HUES6 (cell line): ENCODE measurements around the gene TREX2.

Source experiments
- H3K27ac ChIP-seq: 2 replicates; pipeline ENCODE4 v1.7.0; 2013; ENCODE audit warnings: low read depth, mild to moderate bottlenecking, low read length, inconsistent platforms
- H3K27me3 ChIP-seq: 2 replicates; pipeline ENCODE4 v1.6.1; 2013; ENCODE audit warnings: low read length; ENCODE audit not compliant: control insufficient read depth, insufficient read depth
- H3K36me3 ChIP-seq: 2 replicates; pipeline ENCODE4 v1.6.1; 2013; ENCODE audit warnings: low read length; ENCODE audit not compliant: control insufficient read depth, insufficient read depth
- H3K4me1 ChIP-seq: 2 replicates; pipeline ENCODE4 v1.6.1; 2013; ENCODE audit warnings: low read length; ENCODE audit not compliant: control insufficient read depth, insufficient read depth
- H3K4me3 ChIP-seq: 2 replicates; pipeline ENCODE4 v1.5.1; 2013; ENCODE audit warnings: low read depth, low read length
- H3K9ac ChIP-seq: one replicate; pipeline ENCODE4 v1.6.1; 2013; ENCODE audit warnings: mild to moderate bottlenecking, low read length
- H3K9me3 ChIP-seq: 2 replicates; pipeline ENCODE4 v1.6.1; 2013; ENCODE audit warnings: low read depth, low read length; ENCODE audit not compliant: control insufficient read depth, insufficient read depth

TREX2 gene

GRCh38 chrX:153445106-153445855 is 575 bp downstream of the TREX2 start:
- Histone ChIP-seq H3K4me1 (no peaks in the 10 kb centered on the region), H3K27me3 (no peaks in the 10 kb centered on the region), H3K9me3 (peaks cover 33% of the 10 kb centered on the region; the same call in 1 of the 2 replicates), H3K4me3 (no peak overlapping the region), H3K9ac (no peak overlapping the region), H3K27ac (no peak overlapping the region), H3K36me3 (peaks cover 13% of the 10 kb centered on the region)

- Histone ChIP-seq H3K9ac (no peak overlapping the region), H3K27me3 (no peaks in the 10 kb centered on the region), H3K27ac (no peak overlapping the region), H3K4me1 (no peaks in the 10 kb centered on the region), H3K36me3 (peaks cover 6% of the 10 kb centered on the region), H3K4me3 (no peak overlapping the region), H3K9me3 (peaks cover 35% of the 10 kb centered on the region; the same call in 1 of the 2 replicates)
Measured at GRCh38 chrX:153444333-153445011, 1.4 kb downstream of the TREX2 start.

- Histone ChIP-seq H3K27me3 (no peaks in the 10 kb centered on the region), H3K36me3 (peaks cover 4% of the 10 kb centered on the region; the same call in 1 of the 2 replicates), H3K9ac (no peak overlapping the region), H3K9me3 (peaks cover 31% of the 10 kb centered on the region; the same call in 1 of the 2 replicates), H3K4me1 (no peaks in the 10 kb centered on the region), H3K27ac (no peak overlapping the region), H3K4me3 (no peak overlapping the region)
Measured at GRCh38 chrX:153443476-153444332, 2.2 kb downstream of the TREX2 start.

DNA sequence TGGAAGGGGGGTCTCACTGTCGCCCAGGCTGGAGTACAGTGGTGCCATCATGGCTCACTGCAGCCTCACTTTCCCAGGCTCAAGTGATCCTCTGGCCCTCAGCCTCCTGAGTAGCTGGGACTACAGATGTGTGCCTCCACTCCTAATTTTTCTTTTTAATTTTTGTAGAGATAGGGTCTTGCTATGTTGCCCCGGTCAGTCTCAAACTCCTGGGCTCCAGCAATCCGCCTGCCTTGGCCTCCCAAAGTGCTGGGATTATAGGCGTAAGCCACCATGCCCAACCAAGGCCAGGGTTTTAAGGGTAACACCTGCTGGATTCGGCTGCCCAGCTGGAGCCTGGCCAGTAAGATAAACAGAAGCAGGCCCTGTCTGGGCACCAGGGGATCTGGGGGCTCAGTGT is 3.4 kb downstream of the TREX2 start:
- Histone ChIP-seq H3K27me3 (no peaks in the 10 kb centered on the region), H3K27ac (no peak overlapping the region), H3K4me1 (no peaks in the 10 kb centered on the region), H3K36me3 (peaks cover 1% of the 10 kb centered on the region; the same call in 1 of the 2 replicates), H3K4me3 (no peak overlapping the region), H3K9me3 (peaks cover 33% of the 10 kb centered on the region; the same call in 1 of the 2 replicates), H3K9ac (no peak overlapping the region)

- Histone ChIP-seq H3K36me3 (no peaks in the 10 kb centered on the region), H3K9ac (no peak overlapping the region), H3K4me1 (no peaks in the 10 kb centered on the region), H3K27me3 (no peaks in the 10 kb centered on the region), H3K4me3 (no peak overlapping the region), H3K27ac (no peak overlapping the region), H3K9me3 (peaks cover 28% of the 10 kb centered on the region; the same call in 1 of the 2 replicates)
Measured at GRCh38 chrX:153441981-153442380, 3.9 kb downstream of the TREX2 start.

DNA sequence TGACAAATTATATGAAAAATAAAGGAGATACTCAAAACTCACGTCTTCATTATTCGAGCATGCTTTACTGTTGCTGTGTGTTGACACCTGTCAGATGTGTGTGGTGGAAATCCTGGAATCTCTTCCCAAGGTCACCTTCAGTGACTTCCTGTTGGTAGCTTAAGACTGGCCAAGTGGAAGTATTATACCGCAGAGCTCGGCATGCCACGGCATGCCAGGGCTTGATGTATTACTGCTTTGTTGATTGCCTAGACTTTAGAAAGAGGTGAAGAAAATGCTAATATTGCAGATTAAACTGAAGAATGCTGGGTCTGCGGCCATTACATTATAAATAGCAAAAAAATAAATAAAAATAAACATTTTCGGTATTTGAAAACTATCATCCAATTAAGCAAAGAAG is 4.6 kb downstream of the TREX2 start:
- Histone ChIP-seq H3K9ac (no peak overlapping the region), H3K9me3 (peaks cover 27% of the 10 kb centered on the region; the same call in 1 of the 2 replicates), H3K4me1 (no peaks in the 10 kb centered on the region), H3K27me3 (no peaks in the 10 kb centered on the region), H3K36me3 (no peaks in the 10 kb centered on the region), H3K4me3 (no peak overlapping the region), H3K27ac (no peak overlapping the region)

GRCh38 chrX:153440556-153441135 is 5.2 kb downstream of the TREX2 start:
- no peaks in the 10 kb centered on the region for H3K27me3 ChIP-seq
- no peak overlapping the region for H3K4me3 ChIP-seq
- peaks cover 24% of the 10 kb centered on the region; the same call in 1 of the 2 replicates for H3K9me3 ChIP-seq
- H3K4me1 ChIP-seq, result no peaks in the 10 kb centered on the region
- no peak overlapping the region for H3K27ac ChIP-seq
- H3K36me3 ChIP-seq, result no peaks in the 10 kb centered on the region
- no peak overlapping the region for H3K9ac ChIP-seq

GRCh38 chrX:153439977-153440376 is 5.9 kb downstream of the TREX2 start:
- Histone ChIP-seq H3K27me3 (no peaks in the 10 kb centered on the region), H3K36me3 (no peaks in the 10 kb centered on the region), H3K27ac (no peak overlapping the region), H3K4me1 (no peaks in the 10 kb centered on the region), H3K4me3 (no peak overlapping the region), H3K9me3 (peaks cover 17% of the 10 kb centered on the region; the same call in 1 of the 2 replicates), H3K9ac (no peak overlapping the region)

- no peaks in the 10 kb centered on the region for H3K4me1 ChIP-seq
- no peaks in the 10 kb centered on the region for H3K36me3 ChIP-seq
Measured at GRCh38 chrX:153438532-153438931, 7.3 kb downstream of the TREX2 start.

DNA sequence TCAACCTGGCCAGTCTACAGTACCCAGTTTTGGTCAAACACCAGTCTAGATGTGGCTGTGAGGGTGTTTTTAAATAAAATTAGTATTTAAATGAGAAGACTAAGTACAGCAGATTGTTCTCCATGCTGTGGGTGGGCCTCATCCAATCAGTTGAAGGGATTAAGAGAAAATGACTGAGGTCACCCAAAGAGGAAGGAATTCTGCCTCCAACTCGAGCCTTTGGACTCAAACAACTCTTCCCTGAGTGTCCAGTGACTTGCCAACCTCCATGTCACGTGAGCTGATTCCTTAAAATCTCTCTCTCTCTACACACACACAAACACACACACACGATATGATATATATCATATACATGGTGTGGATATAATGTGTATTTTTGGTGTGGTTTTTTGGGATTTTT is 10.0 kb downstream of the TREX2 start:
- H3K4me3 ChIP-seq, result no peak overlapping the region
- no peak overlapping the region for H3K27ac ChIP-seq
- H3K27me3 ChIP-seq, result no peaks in the 10 kb centered on the region; the same call in 1 of the 2 replicates
- no peaks in the 10 kb centered on the region for H3K36me3 ChIP-seq
- no peaks in the 10 kb centered on the region for H3K4me1 ChIP-seq
- peaks cover 20% of the 10 kb centered on the region for H3K9me3 ChIP-seq
- H3K9ac ChIP-seq, result no peak overlapping the region

More at GRCh38 chrX:153438532-153438931, 7.3 kb downstream of the TREX2 start:
- Histone ChIP-seq H3K4me3 (no peak overlapping the region), H3K27ac (no peak overlapping the region), H3K9ac (no peak overlapping the region), H3K9me3 (peaks cover 15% of the 10 kb centered on the region; the same call in 1 of the 2 replicates), H3K27me3 (no peaks in the 10 kb centered on the region)
